ENCODE results near the gene SVOP. TPM values are rescaled to one million over a fixed set of nuclear protein-coding genes. Genes with fewer than 3 reads are reported as not detected.

Gene SVOP
- total RNA-seq, 3 donors from 2014 or later (not counting 1 experiment from before 2014, with no cell fraction given) = not detected

- Histone ChIP-seq H3K4me1 (ENCODE audit: control insufficient read depth, insufficient read depth, low read length) (no peaks in the 10 kb centered on the region), H3K27ac (ENCODE audit: low read length) (no peak overlapping the region), H3K4me3 (ENCODE audit: low read length) (no peak overlapping the region), H3K9me3 (ENCODE audit: control insufficient read depth, insufficient read depth, low read length) (peaks cover 3% of the 10 kb centered on the region), H3K27me3 (ENCODE audit: control insufficient read depth, insufficient read depth, low read length) (no peaks in the 10 kb centered on the region), H3K36me3 (ENCODE audit: control insufficient read depth, insufficient read depth, low read length) (no peaks in the 10 kb centered on the region)
- Mint-ChIP-seq H3K27ac (no peak overlapping the region), H3K4me1 (no peaks in the 10 kb centered on the region), H3K36me3 (no peaks in the 10 kb centered on the region), H3K27me3 (ENCODE audit: low read depth in 2 of 2) (no peaks in the 10 kb centered on the region), H3K4me3 (no peak overlapping the region), H3K9me3 (no peaks in the 10 kb centered on the region)
- TF ChIP-seq, protein P1, sequence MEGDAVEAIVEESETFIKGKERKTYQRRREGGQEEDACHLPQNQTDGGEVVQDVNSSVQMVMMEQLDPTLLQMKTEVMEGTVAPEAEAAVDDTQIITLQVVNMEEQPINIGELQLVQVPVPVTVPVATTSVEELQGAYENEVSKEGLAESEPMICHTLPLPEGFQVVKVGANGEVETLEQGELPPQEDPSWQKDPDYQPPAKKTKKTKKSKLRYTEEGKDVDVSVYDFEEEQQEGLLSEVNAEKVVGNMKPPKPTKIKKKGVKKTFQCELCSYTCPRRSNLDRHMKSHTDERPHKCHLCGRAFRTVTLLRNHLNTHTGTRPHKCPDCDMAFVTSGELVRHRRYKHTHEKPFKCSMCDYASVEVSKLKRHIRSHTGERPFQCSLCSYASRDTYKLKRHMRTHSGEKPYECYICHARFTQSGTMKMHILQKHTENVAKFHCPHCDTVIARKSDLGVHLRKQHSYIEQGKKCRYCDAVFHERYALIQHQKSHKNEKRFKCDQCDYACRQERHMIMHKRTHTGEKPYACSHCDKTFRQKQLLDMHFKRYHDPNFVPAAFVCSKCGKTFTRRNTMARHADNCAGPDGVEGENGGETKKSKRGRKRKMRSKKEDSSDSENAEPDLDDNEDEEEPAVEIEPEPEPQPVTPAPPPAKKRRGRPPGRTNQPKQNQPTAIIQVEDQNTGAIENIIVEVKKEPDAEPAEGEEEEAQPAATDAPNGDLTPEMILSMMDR (IDR thresholded peaks at IDR 0.05) = no peak
- intact Hi-C loops (cut with micrococcal nuclease) = no loop called here
- no peak for DNase-seq
- ATAC-seq = no peak
- 84% methylated on average over 2 of the region's 3 CpGs for WGBS (ENCODE audit: insufficient coverage)
Measured at GRCh38 chr12:108921946-108922345, 98.9 kb downstream of the SVOP start.

- H3K27me3 Mint-ChIP-seq (ENCODE audit: low read depth in 2 of 2) = peaks cover 0 to 2% of the 10 kb centered on the region in 2 donors
- Histone ChIP-seq H3K36me3 (ENCODE audit: control insufficient read depth, insufficient read depth, low read length) (no peaks in the 10 kb centered on the region), H3K27ac (ENCODE audit: low read length) (no peak overlapping the region), H3K9me3 (ENCODE audit: control insufficient read depth, insufficient read depth, low read length) (peaks cover 3% of the 10 kb centered on the region), H3K4me3 (ENCODE audit: low read length) (no peak overlapping the region), H3K4me1 (ENCODE audit: control insufficient read depth, insufficient read depth, low read length) (no peaks in the 10 kb centered on the region), H3K27me3 (ENCODE audit: control insufficient read depth, insufficient read depth, low read length) (no peaks in the 10 kb centered on the region)
- H3K9me3 Mint-ChIP-seq = no peaks in the 10 kb centered on the region
- H3K36me3 Mint-ChIP-seq = no peaks in the 10 kb centered on the region
- no peak overlapping the region for H3K27ac Mint-ChIP-seq
- no peak for DNase-seq
- WGBS (ENCODE audit: insufficient coverage) = 98% methylated on average over 3 of the region's 3 CpGs
- no peak overlapping the region for H3K4me3 Mint-ChIP-seq
- intact Hi-C loops (cut with micrococcal nuclease) = no loop called here
- H3K4me1 Mint-ChIP-seq = no peaks in the 10 kb centered on the region
- ATAC-seq = no peak
- TF ChIP-seq, protein P1 (IDR thresholded peaks at IDR 0.05) = no peak
Measured at GRCh38 chr12:108918960-108919642, 101.8 kb downstream of the SVOP start.

- DNase-seq (no peak), ATAC-seq (no peak)
- Mint-ChIP-seq H3K27ac (no peak overlapping the region), H3K4me1 (no peaks in the 10 kb centered on the region), H3K4me3 (no peak overlapping the region), H3K36me3 (no peaks in the 10 kb centered on the region), H3K9me3 (no peaks in the 10 kb centered on the region), H3K27me3 (ENCODE audit: low read depth in 2 of 2) (peaks cover 0 to 7% of the 10 kb centered on the region in 2 donors)
- no peak overlapping the region for H3K4me3 ChIP-seq (ENCODE audit: low read length)
- intact Hi-C loops (cut with micrococcal nuclease) = no loop called here
- H3K4me1 ChIP-seq (ENCODE audit: control insufficient read depth, insufficient read depth, low read length) = no peaks in the 10 kb centered on the region
- H3K36me3 ChIP-seq (ENCODE audit: control insufficient read depth, insufficient read depth, low read length) = no peaks in the 10 kb centered on the region
- peaks cover under 1% of the 10 kb centered on the region for H3K9me3 ChIP-seq (ENCODE audit: control insufficient read depth, insufficient read depth, low read length)
- 60% methylated on average over 2 of the region's 2 CpGs for whole genome bisulfite sequencing (ENCODE audit: insufficient coverage)
- TF ChIP-seq, protein P1 (IDR thresholded peaks at IDR 0.05) = no peak
- H3K27ac ChIP-seq (ENCODE audit: low read length) = no peak overlapping the region
- no peaks in the 10 kb centered on the region for H3K27me3 ChIP-seq (ENCODE audit: control insufficient read depth, insufficient read depth, low read length)
Measured at GRCh38 chr12:108918206-108918605, 102.7 kb downstream of the SVOP start.

- DNase-seq (no peak), ATAC-seq (no peak)
- Mint-ChIP-seq H3K36me3 (no peaks in the 10 kb centered on the region), H3K27ac (no peak overlapping the region), H3K9me3 (no peaks in the 10 kb centered on the region), H3K4me3 (no peak overlapping the region), H3K4me1 (no peaks in the 10 kb centered on the region), H3K27me3 (ENCODE audit: low read depth in 2 of 2) (peaks cover 0 to 7% of the 10 kb centered on the region in 2 donors)
- Histone ChIP-seq H3K4me1 (ENCODE audit: control insufficient read depth, insufficient read depth, low read length) (no peaks in the 10 kb centered on the region), H3K27ac (ENCODE audit: low read length) (no peak overlapping the region), H3K27me3 (ENCODE audit: control insufficient read depth, insufficient read depth, low read length) (no peaks in the 10 kb centered on the region), H3K36me3 (ENCODE audit: control insufficient read depth, insufficient read depth, low read length) (no peaks in the 10 kb centered on the region), H3K4me3 (ENCODE audit: low read length) (no peak overlapping the region), H3K9me3 (ENCODE audit: control insufficient read depth, insufficient read depth, low read length) (no peaks in the 10 kb centered on the region)
- WGBS (ENCODE audit: insufficient coverage) = 74% methylated on average over 4 of the region's 5 CpGs
- TF ChIP-seq, protein P1 (IDR thresholded peaks at IDR 0.05) = no peak
- intact Hi-C loops (cut with micrococcal nuclease) = no loop called here
Measured at GRCh38 chr12:108916336-108916735, 104.5 kb downstream of the SVOP start.

All from natural killer cell (primary cell).